Measurements from ENCODE around the gene TMEM14C. TPM values are rescaled to one million over a fixed set of nuclear protein-coding genes. Genes with fewer than 3 reads are reported as not detected.

TMEM14C gene
- total and polyA plus RNA-seq, 2 donors (not counting 3 experiments of a cell fraction or from before 2014, with no cell fraction given): 89.3 to 146 TPM

DNA sequence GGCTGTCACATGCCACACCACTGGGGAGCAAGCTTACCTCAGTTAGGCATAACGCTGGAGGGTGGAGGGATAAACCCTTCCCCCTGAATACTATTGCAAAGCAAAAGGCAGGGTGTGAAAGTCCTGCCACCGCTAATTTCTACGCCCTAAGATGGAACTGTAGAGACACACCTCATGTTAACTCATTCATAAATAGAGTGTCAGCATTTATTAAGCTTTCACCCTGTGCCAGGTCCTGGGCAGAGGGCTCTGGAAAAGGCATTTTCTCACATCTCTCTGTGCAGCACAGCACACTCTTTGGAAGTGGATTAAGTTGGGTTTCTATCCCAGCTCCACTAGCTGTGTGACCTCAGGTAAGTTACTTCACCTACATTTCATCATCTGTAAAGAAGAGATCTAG lies 46.5 kb downstream of the TMEM14C start:
- dilution Hi-C loops (cut with MboI; ENCODE audit: extremely low pct_ligation_motif_present, low sequenced_read_pairs) (no loop called here), intact Hi-C loops (cut with micrococcal nuclease) (no loop called here)
- Histone ChIP-seq H3K79me2 (ENCODE audit: control insufficient read depth, insufficient read depth, low read length) (no peaks in the 10 kb centered on the region), H3K27me3 (ENCODE audit: control insufficient read depth in 2 of 2, insufficient read depth in 2 of 2, low read length in 2 of 2) (no peaks in the 10 kb centered on the region), H4K20me1 (replicated peaks; ENCODE audit: control insufficient read depth, extremely low read depth, insufficient read depth, low read length) (no peaks in the 10 kb centered on the region), H3K9me1 (replicated peaks; ENCODE audit: control insufficient read depth, extremely low read depth, insufficient read depth, low read length) (no peaks in the 10 kb centered on the region), H3K4me2 (ENCODE audit: insufficient read depth, low read length) (no peak overlapping the region), H3K9ac (replicated peaks; ENCODE audit: extremely low read depth, insufficient read depth, low read length) (no peak overlapping the region), H2AFZ (ENCODE audit: low read depth, low read length) (no peak overlapping the region), H3K9me3 (replicated peaks; ENCODE audit: control insufficient read depth, insufficient read depth, low read length) (no peaks in the 10 kb centered on the region), H3K4me1 (ENCODE audit: control insufficient read depth, extremely low read depth, insufficient read depth, low read length) (no peaks in the 10 kb centered on the region), H3K4me3 (replicated peaks in 1 of 3; ENCODE audit: insufficient read depth in 1 of 3, low read depth in 1 of 3, low read length in 3 of 3) (no peak overlapping the region), H3K27ac (ENCODE audit: insufficient read depth, low read depth, low read length) (no peak overlapping the region), H3K36me3 (ENCODE audit: control insufficient read depth in 2 of 2, extremely low read depth in 1 of 2, insufficient read depth in 2 of 2, low read length in 2 of 2) (peaks cover 0 to 2% of the 10 kb centered on the region in 2 experiments)
- TF ChIP-seq EZH2 (IDR thresholded peaks at IDR 0.05; ENCODE audit: borderline replicate concordance, low read depth, low read length, severe bottlenecking) (no peak), POLR2AphosphoS5 (IDR thresholded peaks at IDR 0.05; ENCODE audit: insufficient read depth, low read depth, low read length) (no peak), GATA2 (IDR thresholded peaks at IDR 0.05; ENCODE audit: insufficient read depth, insufficient read length, low read depth, low read length) (no peak), MYC (IDR thresholded peaks at IDR 0.05; ENCODE audit: low read depth, low read length) (no peak), FOS (IDR thresholded peaks at IDR 0.05; ENCODE audit: borderline replicate concordance, insufficient read depth, low read length) (no peak), JUN (IDR thresholded peaks at IDR 0.05; ENCODE audit: borderline replicate concordance, insufficient read depth, insufficient read length, low read depth) (no peak), POLR2A (IDR thresholded peaks at IDR 0.05; ENCODE audit: low read depth, low read length) (no peak)
- TF ChIP-seq, protein P1, sequence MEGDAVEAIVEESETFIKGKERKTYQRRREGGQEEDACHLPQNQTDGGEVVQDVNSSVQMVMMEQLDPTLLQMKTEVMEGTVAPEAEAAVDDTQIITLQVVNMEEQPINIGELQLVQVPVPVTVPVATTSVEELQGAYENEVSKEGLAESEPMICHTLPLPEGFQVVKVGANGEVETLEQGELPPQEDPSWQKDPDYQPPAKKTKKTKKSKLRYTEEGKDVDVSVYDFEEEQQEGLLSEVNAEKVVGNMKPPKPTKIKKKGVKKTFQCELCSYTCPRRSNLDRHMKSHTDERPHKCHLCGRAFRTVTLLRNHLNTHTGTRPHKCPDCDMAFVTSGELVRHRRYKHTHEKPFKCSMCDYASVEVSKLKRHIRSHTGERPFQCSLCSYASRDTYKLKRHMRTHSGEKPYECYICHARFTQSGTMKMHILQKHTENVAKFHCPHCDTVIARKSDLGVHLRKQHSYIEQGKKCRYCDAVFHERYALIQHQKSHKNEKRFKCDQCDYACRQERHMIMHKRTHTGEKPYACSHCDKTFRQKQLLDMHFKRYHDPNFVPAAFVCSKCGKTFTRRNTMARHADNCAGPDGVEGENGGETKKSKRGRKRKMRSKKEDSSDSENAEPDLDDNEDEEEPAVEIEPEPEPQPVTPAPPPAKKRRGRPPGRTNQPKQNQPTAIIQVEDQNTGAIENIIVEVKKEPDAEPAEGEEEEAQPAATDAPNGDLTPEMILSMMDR (IDR thresholded peaks at IDR 0.05; ENCODE audit: extremely low read depth in 1 of 2, insufficient read depth in 1 of 2, low read depth in 1 of 2, low read length in 2 of 2): no peak
- TF ChIP-seq, protein P2, sequence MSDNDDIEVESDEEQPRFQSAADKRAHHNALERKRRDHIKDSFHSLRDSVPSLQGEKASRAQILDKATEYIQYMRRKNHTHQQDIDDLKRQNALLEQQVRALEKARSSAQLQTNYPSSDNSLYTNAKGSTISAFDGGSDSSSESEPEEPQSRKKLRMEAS (IDR thresholded peaks at IDR 0.05; ENCODE audit: insufficient read depth, insufficient read length): no peak
- FAIRE-seq: no peak
- no TSS peak for BruUV-seq (replicated peaks)
- DNase-seq (ENCODE audit: low read depth, low spot score): no peak
- POLR2A ChIA-PET: no interaction called here
- CTCF ChIA-PET: interaction anchor here (1.0 to 2.1 kb wide), 3 partner anchors 10 to 185 kb away, joined by 3 to 13 read pairs (median 4); no protein-coding TSS in a partner anchor

Data from endothelial cell of umbilical vein (primary cell).